Measurements from ENCODE around the gene TLE6.

DNA sequence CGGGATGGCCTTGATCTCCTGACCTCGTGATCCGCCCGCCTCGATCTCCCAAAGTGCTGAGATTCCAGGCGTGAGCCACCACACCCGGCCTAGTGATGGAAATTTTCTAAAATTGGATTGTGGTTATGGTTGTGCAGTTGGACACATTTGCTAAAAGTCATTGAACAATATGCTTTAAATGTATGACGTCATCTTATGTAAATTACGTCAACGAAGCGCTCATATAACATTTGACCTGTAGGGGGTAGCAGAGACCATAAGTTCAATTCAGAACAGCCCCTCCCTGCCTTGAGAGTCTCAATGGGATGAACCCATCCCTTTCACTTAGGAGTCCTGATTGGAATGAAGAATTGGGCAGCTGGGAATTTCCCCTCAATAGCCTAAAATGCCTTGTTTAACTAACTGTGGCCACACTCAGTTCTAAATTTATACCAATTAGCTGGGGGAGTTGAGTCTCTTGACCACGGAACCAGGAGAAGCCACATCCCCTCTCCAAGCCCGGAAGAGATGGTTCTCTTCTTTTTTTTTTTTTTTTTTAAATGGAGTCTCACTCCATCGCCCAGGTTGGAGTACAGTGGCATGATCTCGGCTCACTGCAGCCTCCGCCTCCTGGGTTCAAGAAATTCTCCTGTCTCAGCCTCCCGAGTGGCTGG lies 15.2 kb upstream of the TLE6 start:
- TF ChIP-seq, protein P1, sequence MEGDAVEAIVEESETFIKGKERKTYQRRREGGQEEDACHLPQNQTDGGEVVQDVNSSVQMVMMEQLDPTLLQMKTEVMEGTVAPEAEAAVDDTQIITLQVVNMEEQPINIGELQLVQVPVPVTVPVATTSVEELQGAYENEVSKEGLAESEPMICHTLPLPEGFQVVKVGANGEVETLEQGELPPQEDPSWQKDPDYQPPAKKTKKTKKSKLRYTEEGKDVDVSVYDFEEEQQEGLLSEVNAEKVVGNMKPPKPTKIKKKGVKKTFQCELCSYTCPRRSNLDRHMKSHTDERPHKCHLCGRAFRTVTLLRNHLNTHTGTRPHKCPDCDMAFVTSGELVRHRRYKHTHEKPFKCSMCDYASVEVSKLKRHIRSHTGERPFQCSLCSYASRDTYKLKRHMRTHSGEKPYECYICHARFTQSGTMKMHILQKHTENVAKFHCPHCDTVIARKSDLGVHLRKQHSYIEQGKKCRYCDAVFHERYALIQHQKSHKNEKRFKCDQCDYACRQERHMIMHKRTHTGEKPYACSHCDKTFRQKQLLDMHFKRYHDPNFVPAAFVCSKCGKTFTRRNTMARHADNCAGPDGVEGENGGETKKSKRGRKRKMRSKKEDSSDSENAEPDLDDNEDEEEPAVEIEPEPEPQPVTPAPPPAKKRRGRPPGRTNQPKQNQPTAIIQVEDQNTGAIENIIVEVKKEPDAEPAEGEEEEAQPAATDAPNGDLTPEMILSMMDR (IDR thresholded peaks at IDR 0.05): peak; percentile 44 to 95 (median 95)
- TF ChIP-seq POLR2A (IDR thresholded peaks at IDR 0.05): no peak

Data from ovary (tissue), 3 donors.